NCI-H1105 (cell line): Measurements from ENCODE around the gene TAS2R39.

ENCODE experiments used
- DNase-seq: peaks from one replicate; lab custom pipeline; 2025; lab: John Stamatoyannopoulos, UW

Gene TAS2R39

DNA sequence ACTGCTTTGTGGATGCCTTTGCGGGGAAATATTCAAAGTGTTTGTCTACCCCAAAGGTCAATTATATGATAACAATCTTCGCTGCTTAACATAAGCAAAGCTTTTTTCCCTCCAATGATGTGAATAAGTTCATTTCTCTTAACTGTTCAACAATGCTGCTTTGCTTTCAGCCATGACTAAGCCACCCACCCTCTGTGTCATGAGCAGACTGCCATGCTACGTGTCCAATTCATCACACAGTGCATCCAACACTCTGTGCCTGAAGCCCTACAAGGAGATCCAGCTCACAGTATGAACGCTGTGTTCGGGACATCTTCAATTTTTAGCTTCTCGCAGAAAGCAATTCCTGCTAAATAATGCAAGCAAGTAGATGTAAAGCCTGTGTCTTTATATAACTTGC lies 32.9 kb downstream of the TAS2R39 start:
- no peak for DNase-seq

- no peak for DNase-seq
Measured at GRCh38 chr7:143216686-143217085, 33.5 kb downstream of the TAS2R39 start.

GRCh38 chr7:143217806-143218205 lies 34.6 kb downstream of the TAS2R39 start:
- DNase-seq: no peak

GRCh38 chr7:143221286-143221685 lies 38.1 kb downstream of the TAS2R39 start:
- DNase-seq: no peak

DNA sequence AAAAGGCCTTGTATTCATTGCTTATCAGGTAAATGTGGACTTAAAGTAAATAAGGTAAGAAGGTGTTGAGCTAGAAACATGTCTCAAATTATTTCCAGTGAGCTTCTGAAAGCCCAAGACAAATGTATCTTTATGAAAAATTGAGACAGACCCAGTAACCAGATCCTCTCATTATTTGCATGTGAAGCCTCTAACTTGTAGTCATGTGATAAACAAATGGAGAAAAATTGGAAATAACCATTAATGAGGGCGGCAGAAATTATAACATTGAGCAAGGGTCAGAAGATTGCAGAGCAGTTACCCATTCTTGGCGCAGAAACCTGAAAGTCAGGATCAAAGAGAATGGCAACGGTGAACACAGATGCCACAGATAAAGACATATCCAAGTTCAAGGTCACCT lies 38.5 kb downstream of the TAS2R39 start, which contains the start of gene TAS2R40:
Gene TAS2R40 (plus strand): TSS at position 301 of the 400 bp plus-strand sequence. CDS start 42 bp downstream, at position 343.
- DNase-seq: no peak

GRCh38 chr7:143222782-143223181 lies 39.6 kb downstream of the TAS2R39 start:
- DNase-seq: no peak

- no peak for DNase-seq
Measured at GRCh38 chr7:143223784-143224183, 40.6 kb downstream of the TAS2R39 start.

DNA sequence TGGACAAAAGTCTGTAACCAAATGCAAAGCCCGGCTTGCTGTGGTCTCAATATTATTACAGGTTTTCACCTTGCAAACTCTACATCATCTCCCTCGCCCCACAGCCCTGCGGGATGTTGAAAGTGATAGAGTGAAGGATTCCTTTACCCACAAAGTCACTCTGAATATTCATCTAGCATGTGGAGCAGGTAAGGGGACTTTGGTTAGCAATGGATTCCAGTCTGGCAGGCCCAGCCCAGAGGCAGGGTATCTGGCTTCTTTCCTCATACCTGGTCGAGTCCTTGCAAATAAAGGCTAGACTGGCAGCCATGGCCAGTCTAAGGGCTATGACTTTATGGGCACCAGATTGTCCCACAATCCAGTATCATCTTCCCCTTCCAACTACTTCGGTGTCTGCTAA lies 41.8 kb downstream of the TAS2R39 start:
- DNase-seq: no peak

- DNase-seq: no peak
Measured at GRCh38 chr7:143227806-143228205, 44.6 kb downstream of the TAS2R39 start.

- no peak for DNase-seq
Measured at GRCh38 chr7:143229054-143229790, 46.0 kb downstream of the TAS2R39 start.

DNA sequence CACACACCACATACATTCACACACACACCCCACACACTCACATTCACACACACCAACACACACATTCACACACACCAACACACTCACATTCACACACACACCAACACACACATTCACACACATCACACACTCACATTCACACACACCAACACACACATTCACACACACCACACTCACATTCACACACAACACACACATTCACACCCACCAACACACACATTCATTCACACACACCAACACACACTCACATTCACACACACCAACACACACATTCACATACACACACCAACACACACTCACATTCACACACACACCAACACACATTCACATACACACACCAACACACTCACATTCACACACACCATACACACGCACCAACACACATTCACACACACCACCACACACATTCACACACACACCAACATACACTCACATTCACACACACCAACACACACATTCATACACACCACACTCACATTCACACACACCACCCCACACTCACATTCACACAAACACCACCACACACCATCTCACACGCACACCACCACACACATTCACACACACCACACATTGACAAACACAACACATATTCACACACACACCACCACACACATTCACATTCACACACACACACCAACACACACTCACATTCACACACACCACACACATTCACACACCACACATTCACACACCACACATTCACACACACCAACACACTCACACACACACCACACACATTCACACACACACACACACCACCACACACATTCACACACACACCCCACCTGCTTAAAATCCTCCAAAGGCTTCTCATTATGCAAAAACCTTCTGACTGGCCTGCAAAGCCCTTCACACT lies 47.6 kb downstream of the TAS2R39 start:
- no peak for DNase-seq
